Activated T-cell treated with anti-CD3 and anti-CD28 coated beads, Interleukin-2, amount 50 U/mL, for 24 hours (primary cell): ENCODE results near the gene CALM1.
A peak's percentile ranks its signal among the peaks of the same experiment; 100 is the strongest.

Experiments used
- DNase-seq: peaks from one replicate; pipeline ENCODE4 v3.0.0-alpha.2; 2020
- H3K27ac Mint-ChIP-seq: 2 replicates; pipeline ENCODE4 v1.8.0; 2020; ENCODE audit warnings: mild to moderate bottlenecking, mixed read lengths
- H3K27me3 Mint-ChIP-seq: 2 replicates; pipeline ENCODE4 v1.8.0; 2020; ENCODE audit warnings: mixed read lengths
- H3K36me3 Mint-ChIP-seq: 2 replicates; pipeline ENCODE4 v1.8.0; 2020; ENCODE audit warnings: low read depth, mixed read lengths
- H3K4me1 Mint-ChIP-seq: 2 replicates; pipeline ENCODE4 v1.8.0; 2020; ENCODE audit warnings: low read depth, mixed read lengths
- H3K4me3 Mint-ChIP-seq: 2 replicates; pipeline ENCODE4 v1.8.0; 2020; ENCODE audit warnings: mild to moderate bottlenecking, moderate library complexity, mixed read lengths
- H3K9me3 Mint-ChIP-seq: 2 replicates; pipeline ENCODE4 v1.8.0; 2020; ENCODE audit warnings: mixed read lengths

The CALM1 gene

GRCh38 chr14:90412058-90412457 lies 15.2 kb downstream of the CALM1 start:
- no peak overlapping the region for H3K4me3 Mint-ChIP-seq
- DNase-seq = no peak
- H3K36me3 Mint-ChIP-seq = peaks cover 12% of the 10 kb centered on the region
- peaks cover 18% of the 10 kb centered on the region for H3K4me1 Mint-ChIP-seq
- H3K27me3 Mint-ChIP-seq = no peaks in the 10 kb centered on the region
- no peak overlapping the region for H3K27ac Mint-ChIP-seq
- no peaks in the 10 kb centered on the region for H3K9me3 Mint-ChIP-seq

- H3K4me3 Mint-ChIP-seq = no peak overlapping the region
- H3K4me1 Mint-ChIP-seq = no peaks in the 10 kb centered on the region
- DNase-seq = peak; percentile 3
- H3K36me3 Mint-ChIP-seq = no peaks in the 10 kb centered on the region
- no peaks in the 10 kb centered on the region for H3K27me3 Mint-ChIP-seq
- H3K9me3 Mint-ChIP-seq = no peaks in the 10 kb centered on the region
- H3K27ac Mint-ChIP-seq = no peak overlapping the region
These were observed 19.9 kb downstream of the CALM1 start for GRCh38 chr14:90416720-90417119.

GRCh38 chr14:90418053-90418452 lies 21.2 kb downstream of the CALM1 start:
- no peaks in the 10 kb centered on the region for H3K9me3 Mint-ChIP-seq

GRCh38 chr14:90419200-90419599 lies 22.4 kb downstream of the CALM1 start:
- H3K4me3 Mint-ChIP-seq = no peak overlapping the region
- no peak for DNase-seq
- H3K9me3 Mint-ChIP-seq = no peaks in the 10 kb centered on the region
- H3K27me3 Mint-ChIP-seq = no peaks in the 10 kb centered on the region
- no peaks in the 10 kb centered on the region for H3K36me3 Mint-ChIP-seq
- no peaks in the 10 kb centered on the region for H3K4me1 Mint-ChIP-seq
- H3K27ac Mint-ChIP-seq = no peak overlapping the region

More at GRCh38 chr14:90418053-90418452, 21.2 kb downstream of the CALM1 start:
- Mint-ChIP-seq H3K36me3 (no peaks in the 10 kb centered on the region), H3K4me3 (no peak overlapping the region), H3K27ac (no peak overlapping the region), H3K27me3 (no peaks in the 10 kb centered on the region), H3K4me1 (no peaks in the 10 kb centered on the region)
- no peak for DNase-seq

- no peaks in the 10 kb centered on the region for H3K4me1 Mint-ChIP-seq
- no peak overlapping the region for H3K4me3 Mint-ChIP-seq
- no peaks in the 10 kb centered on the region for H3K9me3 Mint-ChIP-seq
- H3K27ac Mint-ChIP-seq = no peak overlapping the region
- no peaks in the 10 kb centered on the region for H3K36me3 Mint-ChIP-seq
- no peaks in the 10 kb centered on the region for H3K27me3 Mint-ChIP-seq
- no peak for DNase-seq
These were observed 24.3 kb downstream of the CALM1 start for GRCh38 chr14:90421001-90421631.

- no peak for DNase-seq
- Mint-ChIP-seq H3K27me3 (no peaks in the 10 kb centered on the region), H3K36me3 (no peaks in the 10 kb centered on the region), H3K4me1 (no peaks in the 10 kb centered on the region), H3K4me3 (no peak overlapping the region), H3K27ac (no peak overlapping the region), H3K9me3 (no peaks in the 10 kb centered on the region)
These were observed 24.8 kb downstream of the CALM1 start for GRCh38 chr14:90421632-90422020.

- no peak overlapping the region for H3K4me3 Mint-ChIP-seq
These were observed 26.3 kb downstream of the CALM1 start for GRCh38 chr14:90423166-90423565.

GRCh38 chr14:90424075-90424474 lies 27.2 kb downstream of the CALM1 start:
- Mint-ChIP-seq H3K27me3 (no peaks in the 10 kb centered on the region), H3K27ac (no peak overlapping the region), H3K9me3 (no peaks in the 10 kb centered on the region), H3K4me1 (no peaks in the 10 kb centered on the region), H3K36me3 (no peaks in the 10 kb centered on the region), H3K4me3 (no peak overlapping the region)
- no peak for DNase-seq

More at GRCh38 chr14:90423166-90423565, 26.3 kb downstream of the CALM1 start:
- no peak overlapping the region for H3K27ac Mint-ChIP-seq
- DNase-seq = no peak
- H3K27me3 Mint-ChIP-seq = no peaks in the 10 kb centered on the region
- no peaks in the 10 kb centered on the region for H3K9me3 Mint-ChIP-seq
- H3K36me3 Mint-ChIP-seq = no peaks in the 10 kb centered on the region
- H3K4me1 Mint-ChIP-seq = no peaks in the 10 kb centered on the region

GRCh38 chr14:90424686-90425372 lies 28.0 kb downstream of the CALM1 start:
- Mint-ChIP-seq H3K4me3 (no peak overlapping the region), H3K9me3 (no peaks in the 10 kb centered on the region), H3K4me1 (no peaks in the 10 kb centered on the region), H3K27me3 (no peaks in the 10 kb centered on the region), H3K36me3 (no peaks in the 10 kb centered on the region), H3K27ac (no peak overlapping the region)
- no peak for DNase-seq

GRCh38 chr14:90425373-90425879 lies 28.6 kb downstream of the CALM1 start:
- H3K27ac Mint-ChIP-seq = no peak overlapping the region

GRCh38 chr14:90426031-90426540 lies 29.3 kb downstream of the CALM1 start:
- Mint-ChIP-seq H3K4me1 (no peaks in the 10 kb centered on the region), H3K9me3 (no peaks in the 10 kb centered on the region), H3K36me3 (no peaks in the 10 kb centered on the region), H3K4me3 (no peak overlapping the region), H3K27me3 (no peaks in the 10 kb centered on the region), H3K27ac (no peak overlapping the region)
- no peak for DNase-seq

More at GRCh38 chr14:90425373-90425879, 28.6 kb downstream of the CALM1 start:
- Mint-ChIP-seq H3K4me1 (no peaks in the 10 kb centered on the region), H3K4me3 (no peak overlapping the region), H3K27me3 (no peaks in the 10 kb centered on the region), H3K36me3 (no peaks in the 10 kb centered on the region), H3K9me3 (no peaks in the 10 kb centered on the region)
- no peak for DNase-seq

GRCh38 chr14:90426663-90427062 lies 29.8 kb downstream of the CALM1 start:
- DNase-seq = no peak
- Mint-ChIP-seq H3K27me3 (no peaks in the 10 kb centered on the region), H3K4me3 (no peak overlapping the region), H3K4me1 (no peaks in the 10 kb centered on the region), H3K36me3 (no peaks in the 10 kb centered on the region), H3K9me3 (no peaks in the 10 kb centered on the region), H3K27ac (no peak overlapping the region)

GRCh38 chr14:90427848-90428426 lies 31.1 kb downstream of the CALM1 start:
- no peaks in the 10 kb centered on the region for H3K4me1 Mint-ChIP-seq
- no peak overlapping the region for H3K4me3 Mint-ChIP-seq
- H3K36me3 Mint-ChIP-seq = no peaks in the 10 kb centered on the region
- no peak overlapping the region for H3K27ac Mint-ChIP-seq
- no peaks in the 10 kb centered on the region for H3K9me3 Mint-ChIP-seq
- DNase-seq = no peak
- no peaks in the 10 kb centered on the region for H3K27me3 Mint-ChIP-seq

GRCh38 chr14:90428676-90429075 lies 31.8 kb downstream of the CALM1 start:
- Mint-ChIP-seq H3K27ac (no peak overlapping the region), H3K4me1 (no peaks in the 10 kb centered on the region), H3K9me3 (no peaks in the 10 kb centered on the region), H3K27me3 (no peaks in the 10 kb centered on the region), H3K36me3 (no peaks in the 10 kb centered on the region), H3K4me3 (no peak overlapping the region)
- no peak for DNase-seq

GRCh38 chr14:90429236-90429635 lies 32.4 kb downstream of the CALM1 start:
- Mint-ChIP-seq H3K27me3 (no peaks in the 10 kb centered on the region), H3K9me3 (no peaks in the 10 kb centered on the region), H3K27ac (no peak overlapping the region), H3K36me3 (no peaks in the 10 kb centered on the region), H3K4me1 (no peaks in the 10 kb centered on the region), H3K4me3 (no peak overlapping the region)
- no peak for DNase-seq
